ENCODE results near the gene CSMD2. TPM values are rescaled to one million over a fixed set of nuclear protein-coding genes. Genes with fewer than 3 reads are reported as not detected.

Gene CSMD2
- total RNA-seq, 2 experiments from 2014 or later, result not detected

- no peak for TF ChIP-seq CTCF (IDR thresholded peaks at IDR 0.05)
- Mint-ChIP-seq H3K27ac (no peak overlapping the region), H3K36me3 (ENCODE audit: low read depth) (no peaks in the 10 kb centered on the region), H3K27me3 (no peaks in the 10 kb centered on the region), H3K4me1 (ENCODE audit: low read depth) (no peaks in the 10 kb centered on the region), H3K4me3 (no peak overlapping the region), H3K9me3 (no peaks in the 10 kb centered on the region)
- DNase-seq (no peak), ATAC-seq (no peak)
- intact Hi-C loops (cut with micrococcal nuclease), result no loop called here
- CTCF ChIA-PET, result no interaction called here
- POLR2A ChIA-PET, result no interaction called here
Observed at GRCh38 chr1:33718186-33718585, 446.8 kb downstream of the CSMD2 start.

GRCh38 chr1:33716976-33717688 lies 447.9 kb downstream of the CSMD2 start:
- ATAC-seq (no peak), DNase-seq (no peak)
- ChIA-PET CTCF (no interaction called here), POLR2A (no interaction called here)
- H3K36me3 Mint-ChIP-seq (ENCODE audit: low read depth), result no peaks in the 10 kb centered on the region
- no peaks in the 10 kb centered on the region for H3K9me3 Mint-ChIP-seq
- no peak overlapping the region for H3K4me3 Mint-ChIP-seq
- no peak overlapping the region for H3K27ac Mint-ChIP-seq
- no peak for TF ChIP-seq CTCF (IDR thresholded peaks at IDR 0.05)
- no peaks in the 10 kb centered on the region for H3K4me1 Mint-ChIP-seq (ENCODE audit: low read depth)
- no peaks in the 10 kb centered on the region for H3K27me3 Mint-ChIP-seq
- intact Hi-C loops (cut with micrococcal nuclease), result no loop called here

- POLR2A ChIA-PET, result no interaction called here
- intact Hi-C loops (cut with micrococcal nuclease), result no loop called here
- Mint-ChIP-seq H3K27me3 (peaks cover 5% of the 10 kb centered on the region), H3K36me3 (ENCODE audit: low read depth) (no peaks in the 10 kb centered on the region), H3K27ac (no peak overlapping the region), H3K4me1 (ENCODE audit: low read depth) (no peaks in the 10 kb centered on the region), H3K4me3 (no peak overlapping the region), H3K9me3 (no peaks in the 10 kb centered on the region)
- TF ChIP-seq CTCF (IDR thresholded peaks at IDR 0.05), result no peak
- CTCF ChIA-PET, result no interaction called here
- DNase-seq (no peak), ATAC-seq (no peak)
Observed at GRCh38 chr1:33715195-33715811, 449.7 kb downstream of the CSMD2 start.

- no peaks in the 10 kb centered on the region for H3K9me3 Mint-ChIP-seq
- no peak for TF ChIP-seq CTCF (IDR thresholded peaks at IDR 0.05)
- intact Hi-C loops (cut with micrococcal nuclease), result no loop called here
- ATAC-seq, result no peak
- peaks cover 9% of the 10 kb centered on the region for H3K27me3 Mint-ChIP-seq
- no peaks in the 10 kb centered on the region for H3K36me3 Mint-ChIP-seq (ENCODE audit: low read depth)
- H3K4me1 Mint-ChIP-seq (ENCODE audit: low read depth), result no peaks in the 10 kb centered on the region
- no peak for DNase-seq
- CTCF ChIA-PET, result no interaction called here
- H3K27ac Mint-ChIP-seq, result no peak overlapping the region
- POLR2A ChIA-PET, result no interaction called here
- no peak overlapping the region for H3K4me3 Mint-ChIP-seq
Observed at GRCh38 chr1:33714421-33714820, 450.6 kb downstream of the CSMD2 start.

- intact Hi-C loops (cut with micrococcal nuclease), result no loop called here
- ChIA-PET CTCF (interaction anchor here (0.6 to 0.8 kb wide), 2 partner anchors 16 to 108 kb away, joined by 3 read pairs; no protein-coding TSS in a partner anchor), POLR2A (no interaction called here)
- H3K4me3 Mint-ChIP-seq, result no peak overlapping the region
- H3K27ac Mint-ChIP-seq, result no peak overlapping the region
- no peak for DNase-seq
- TF ChIP-seq CTCF (IDR thresholded peaks at IDR 0.05), result no peak
- no peak for ATAC-seq
- peaks cover 16% of the 10 kb centered on the region for H3K27me3 Mint-ChIP-seq
- no peaks in the 10 kb centered on the region for H3K4me1 Mint-ChIP-seq (ENCODE audit: low read depth)
- H3K9me3 Mint-ChIP-seq, result no peaks in the 10 kb centered on the region
- H3K36me3 Mint-ChIP-seq (ENCODE audit: low read depth), result no peaks in the 10 kb centered on the region
Observed at GRCh38 chr1:33713058-33713877, 451.8 kb downstream of the CSMD2 start.
